ENCODE results near the gene TANGO2.

The TANGO2 gene, protein sequence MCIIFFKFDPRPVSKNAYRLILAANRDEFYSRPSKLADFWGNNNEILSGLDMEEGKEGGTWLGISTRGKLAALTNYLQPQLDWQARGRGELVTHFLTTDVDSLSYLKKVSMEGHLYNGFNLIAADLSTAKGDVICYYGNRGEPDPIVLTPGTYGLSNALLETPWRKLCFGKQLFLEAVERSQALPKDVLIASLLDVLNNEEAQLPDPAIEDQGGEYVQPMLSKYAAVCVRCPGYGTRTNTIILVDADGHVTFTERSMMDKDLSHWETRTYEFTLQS

DNA sequence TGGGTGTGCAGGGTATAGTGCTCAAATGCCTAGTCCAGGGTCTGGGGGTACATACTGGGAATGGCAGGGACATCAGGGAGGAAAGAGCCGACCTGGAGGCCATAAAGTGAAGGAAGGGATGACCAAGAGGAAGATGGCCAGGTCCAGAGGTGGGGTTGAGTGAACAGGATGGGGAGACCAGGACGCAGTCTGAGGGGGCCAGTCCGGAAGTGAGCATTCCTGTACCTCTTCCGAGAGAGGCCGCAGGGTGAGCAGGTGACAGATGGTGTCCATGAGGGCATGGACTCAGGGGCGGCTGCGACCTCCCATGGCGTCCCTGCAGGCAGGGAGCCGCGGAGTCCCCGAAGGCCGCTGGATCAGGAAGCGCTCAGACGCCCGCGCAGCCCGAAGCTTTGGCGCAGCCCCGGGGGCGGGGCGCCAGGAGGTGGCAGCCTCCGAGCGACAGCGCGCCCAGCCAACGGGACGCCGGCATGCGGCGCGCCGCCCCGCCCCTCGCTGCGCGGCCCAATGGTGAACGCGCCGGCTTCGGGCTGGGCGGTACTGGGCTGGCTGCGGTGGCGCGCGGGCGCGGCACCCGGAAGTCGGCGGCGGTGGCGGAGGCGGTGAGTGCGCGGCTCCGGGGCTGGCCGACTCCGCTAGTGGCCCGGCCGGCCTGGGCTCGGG lies at the start of gene TANGO2:
TANGO2 (plus strand) TSS at position 578 of the 663 bp plus-strand sequence. CDS start 15,689 bp downstream, outside the sequence.
- H3K4me3 ChIP-seq (ENCODE audit: low read depth, low read length): peak within 1 kb of the TSS; percentile 95
- H3K27me3 ChIP-seq (ENCODE audit: control insufficient read depth, insufficient read depth, low read length): peaks cover 47% of the 10 kb centered on the region
- no peaks in the 10 kb centered on the region for H3K9me3 ChIP-seq (ENCODE audit: control insufficient read depth, insufficient read depth, low read depth, low read length)
- no peak within 1 kb of the TSS for H3K27ac ChIP-seq (ENCODE audit: low read depth, low read length)
- peaks cover 18% of the 10 kb centered on the region; the same call in 1 of the 2 replicates for H3K4me1 ChIP-seq (ENCODE audit: control insufficient read depth, insufficient read depth, low read length)
- H3K36me3 ChIP-seq (ENCODE audit: control insufficient read depth, insufficient read depth, low read length): no peaks in the 10 kb centered on the region
- peak within 1 kb of the TSS; percentile 62 for H3K9ac ChIP-seq (ENCODE audit: low read length)

DNA sequence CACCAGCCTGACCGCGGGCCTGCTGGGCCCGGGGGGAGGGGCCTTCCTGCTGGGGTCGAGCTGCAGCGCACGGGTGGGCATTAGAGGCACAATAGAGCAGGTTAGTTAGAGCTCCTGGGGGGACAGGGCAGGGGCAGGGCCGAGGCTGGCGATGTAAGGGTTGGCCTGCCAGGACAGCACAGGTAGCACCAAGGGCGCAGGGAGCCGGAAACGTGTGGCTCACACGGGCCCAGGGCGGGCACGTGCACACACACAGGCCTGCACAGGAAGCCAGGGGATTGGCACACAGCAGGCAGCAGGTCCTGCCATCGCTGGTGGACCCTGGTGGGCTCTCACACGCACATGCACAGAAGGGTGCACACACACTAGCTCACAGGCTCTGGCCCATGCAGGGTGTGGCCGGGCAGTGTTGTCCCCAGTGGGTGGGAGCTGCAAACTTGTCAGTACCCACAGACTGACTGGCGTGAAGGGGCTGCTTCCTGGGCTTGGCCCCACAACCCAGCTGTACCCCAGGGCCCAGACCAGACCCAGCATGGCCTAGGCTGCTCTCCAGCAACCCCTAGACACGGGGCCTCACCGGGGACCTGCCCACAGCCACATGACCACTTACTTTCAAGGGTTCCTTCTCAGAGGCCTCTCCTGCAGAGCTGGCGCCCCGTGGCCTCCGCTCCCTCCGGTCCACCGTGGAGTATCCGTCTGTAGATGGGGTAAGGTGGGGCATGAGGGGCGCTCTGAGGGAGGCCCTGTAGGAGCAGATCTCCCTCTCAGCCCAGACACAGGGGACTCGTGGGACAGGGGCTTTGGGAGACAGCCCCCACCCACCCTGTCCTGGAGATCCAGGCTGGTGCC lies 49.4 kb upstream of the TANGO2 start:
- no peaks in the 10 kb centered on the region for H3K9me3 ChIP-seq (ENCODE audit: control insufficient read depth, insufficient read depth, low read depth, low read length)
- no peaks in the 10 kb centered on the region for H3K27me3 ChIP-seq (ENCODE audit: control insufficient read depth, insufficient read depth, low read length)
- H3K36me3 ChIP-seq (ENCODE audit: control insufficient read depth, insufficient read depth, low read length): peaks cover 39% of the 10 kb centered on the region
- peaks cover 10% of the 10 kb centered on the region for H3K4me1 ChIP-seq (ENCODE audit: control insufficient read depth, insufficient read depth, low read length)
- no peak overlapping the region for H3K4me3 ChIP-seq (ENCODE audit: low read depth, low read length)
- H3K9ac ChIP-seq (ENCODE audit: low read length): no peak overlapping the region
- H3K27ac ChIP-seq (ENCODE audit: low read depth, low read length): no peak overlapping the region

DNA sequence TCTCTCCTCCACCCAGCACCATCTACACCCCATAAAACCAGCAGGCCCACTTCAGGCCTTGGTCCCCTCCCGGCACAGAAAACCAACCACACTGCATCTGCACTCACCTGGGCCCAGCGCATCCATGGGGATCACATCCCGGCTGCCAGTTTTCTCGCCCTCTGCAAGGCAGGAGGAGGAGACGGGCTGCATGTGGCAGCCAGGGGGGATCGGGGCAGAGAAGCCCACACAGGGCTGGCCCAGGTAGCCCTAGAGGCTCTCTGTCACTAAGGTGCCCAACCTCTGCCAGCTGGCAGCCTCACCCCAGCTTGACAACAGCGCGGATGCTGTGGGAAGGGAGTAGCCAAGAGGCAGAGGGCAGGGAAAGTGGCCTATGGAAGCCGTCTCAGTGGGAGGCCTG lies 48.7 kb upstream of the TANGO2 start:
- Histone ChIP-seq H3K4me1 (ENCODE audit: control insufficient read depth, insufficient read depth, low read length) (peaks cover 10% of the 10 kb centered on the region), H3K9ac (ENCODE audit: low read length) (no peak overlapping the region), H3K9me3 (ENCODE audit: control insufficient read depth, insufficient read depth, low read depth, low read length) (no peaks in the 10 kb centered on the region), H3K4me3 (ENCODE audit: low read depth, low read length) (no peak overlapping the region), H3K27me3 (ENCODE audit: control insufficient read depth, insufficient read depth, low read length) (no peaks in the 10 kb centered on the region), H3K27ac (ENCODE audit: low read depth, low read length) (no peak overlapping the region), H3K36me3 (ENCODE audit: control insufficient read depth, insufficient read depth, low read length) (peaks cover 43% of the 10 kb centered on the region)

DNA sequence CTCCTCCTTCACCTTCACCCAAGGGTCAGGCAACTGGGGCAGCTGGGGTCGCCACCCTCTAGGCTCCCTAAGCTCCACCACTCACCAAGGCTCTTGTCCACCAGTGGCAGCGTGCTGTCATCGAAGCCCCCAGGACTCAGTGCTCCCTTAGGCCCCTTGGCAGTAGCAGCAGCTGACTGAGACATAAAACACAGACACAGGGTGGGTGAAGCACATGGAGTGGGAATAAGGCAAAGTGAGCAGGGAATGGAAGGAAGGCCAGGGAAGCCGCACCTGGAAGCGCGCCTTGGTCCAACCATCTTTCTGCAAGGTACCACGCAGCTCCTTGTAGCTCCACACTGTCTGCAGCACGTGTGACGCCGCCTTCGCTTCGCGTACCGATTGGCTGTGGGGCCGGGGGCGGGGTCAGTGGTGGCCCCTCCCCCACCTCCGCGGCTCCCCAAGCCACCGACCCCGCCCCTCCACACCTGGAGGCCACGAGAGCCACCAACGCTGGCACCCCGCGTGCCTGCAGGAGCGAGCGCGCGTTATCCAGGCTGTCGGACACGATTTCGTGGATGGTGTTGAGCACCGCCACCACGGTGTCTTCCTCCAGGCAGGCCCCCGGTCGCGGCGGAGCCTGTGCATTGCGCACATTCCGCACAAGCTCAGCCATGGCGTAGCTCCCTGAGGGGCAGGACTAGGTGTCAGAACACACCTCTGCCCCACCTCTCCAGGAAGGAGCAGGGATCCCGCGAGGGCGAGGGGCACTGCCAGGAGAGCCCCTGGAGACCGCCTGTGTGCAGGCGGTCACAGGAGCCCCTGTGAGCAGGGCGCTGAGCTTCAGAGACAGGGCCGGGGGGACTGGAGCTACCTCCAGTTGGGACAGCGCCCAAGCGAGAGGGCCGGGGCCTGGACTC lies 48.0 kb upstream of the TANGO2 start:
- no peak overlapping the region for H3K4me3 ChIP-seq (ENCODE audit: low read depth, low read length)
- no peaks in the 10 kb centered on the region for H3K27me3 ChIP-seq (ENCODE audit: control insufficient read depth, insufficient read depth, low read length)
- no peak overlapping the region for H3K9ac ChIP-seq (ENCODE audit: low read length)
- H3K36me3 ChIP-seq (ENCODE audit: control insufficient read depth, insufficient read depth, low read length): peaks cover 50% of the 10 kb centered on the region
- no peaks in the 10 kb centered on the region for H3K9me3 ChIP-seq (ENCODE audit: control insufficient read depth, insufficient read depth, low read depth, low read length)
- no peak overlapping the region for H3K27ac ChIP-seq (ENCODE audit: low read depth, low read length)
- H3K4me1 ChIP-seq (ENCODE audit: control insufficient read depth, insufficient read depth, low read length): peaks cover 10% of the 10 kb centered on the region

DNA sequence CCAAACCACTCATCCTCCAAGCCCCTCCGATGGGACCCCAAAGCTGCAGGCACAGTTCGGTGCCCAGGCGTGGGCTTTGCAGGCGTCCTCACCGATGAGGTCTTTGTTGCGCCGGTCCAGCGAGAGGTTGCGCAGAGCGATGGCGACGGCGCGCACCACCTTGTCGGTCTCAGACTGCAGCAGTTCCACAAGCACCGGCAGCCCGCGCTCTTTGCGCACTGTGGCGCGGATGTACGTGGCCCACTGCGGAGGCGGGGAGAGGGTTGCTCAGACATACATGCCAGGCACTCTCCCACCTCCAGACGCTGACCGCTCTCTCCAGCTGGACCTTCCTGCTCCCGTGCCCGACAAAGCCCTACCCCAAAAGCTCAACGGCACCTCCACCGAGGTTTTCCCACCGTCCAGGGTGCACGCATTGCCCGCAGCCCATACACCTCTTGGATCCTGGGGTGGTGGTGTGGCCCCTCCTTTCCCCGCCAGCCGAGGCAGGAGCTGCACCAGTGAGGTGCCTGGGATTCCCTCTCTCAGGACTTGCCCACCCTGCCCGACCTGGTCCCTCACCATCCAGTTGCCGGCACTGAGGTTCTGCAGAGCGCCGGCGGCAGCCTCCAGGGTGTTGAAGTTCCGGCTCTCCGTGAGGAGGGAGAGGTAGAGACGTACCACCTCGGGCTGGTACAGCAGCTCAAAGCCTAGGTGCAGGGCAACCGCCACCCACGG lies 47.2 kb upstream of the TANGO2 start:
- Histone ChIP-seq H3K9me3 (ENCODE audit: control insufficient read depth, insufficient read depth, low read depth, low read length) (no peaks in the 10 kb centered on the region), H3K27me3 (ENCODE audit: control insufficient read depth, insufficient read depth, low read length) (no peaks in the 10 kb centered on the region), H3K36me3 (ENCODE audit: control insufficient read depth, insufficient read depth, low read length) (peaks cover 53% of the 10 kb centered on the region), H3K4me1 (ENCODE audit: control insufficient read depth, insufficient read depth, low read length) (peaks cover 10% of the 10 kb centered on the region), H3K27ac (ENCODE audit: low read depth, low read length) (no peak overlapping the region), H3K4me3 (ENCODE audit: low read depth, low read length) (no peak overlapping the region), H3K9ac (ENCODE audit: low read length) (no peak overlapping the region)

DNA sequence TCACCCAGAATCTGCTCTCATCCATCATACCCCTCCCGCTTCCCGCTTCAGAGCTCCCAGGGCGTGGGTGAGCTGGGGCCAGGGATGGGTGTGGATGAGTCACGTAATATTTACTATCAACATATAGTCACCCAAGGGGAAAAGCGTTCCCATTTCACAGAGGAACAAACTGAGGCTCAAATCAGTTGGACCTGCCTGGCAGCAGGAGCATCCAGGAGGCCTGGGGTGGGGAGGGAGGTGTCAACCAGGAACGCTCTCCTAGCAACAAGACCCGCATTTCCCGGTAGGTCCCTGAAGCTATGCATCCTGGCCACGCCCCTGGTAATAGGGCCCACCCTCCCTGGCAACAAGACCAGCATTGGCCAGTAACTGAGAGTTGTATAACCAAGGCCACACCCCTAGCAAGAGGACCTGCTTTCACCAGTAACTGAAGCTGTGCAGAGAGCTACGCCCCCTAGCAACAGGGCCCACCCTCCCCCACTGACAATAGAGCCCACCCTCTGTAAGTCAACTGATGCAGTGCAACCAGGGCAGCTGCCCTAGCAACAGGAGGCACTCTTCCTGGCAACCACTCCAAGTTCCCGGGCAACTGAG lies 46.5 kb upstream of the TANGO2 start:
- H3K9me3 ChIP-seq (ENCODE audit: control insufficient read depth, insufficient read depth, low read depth, low read length): no peaks in the 10 kb centered on the region
- H3K36me3 ChIP-seq (ENCODE audit: control insufficient read depth, insufficient read depth, low read length): peaks cover 60% of the 10 kb centered on the region
- H3K4me3 ChIP-seq (ENCODE audit: low read depth, low read length): no peak overlapping the region
- no peaks in the 10 kb centered on the region for H3K27me3 ChIP-seq (ENCODE audit: control insufficient read depth, insufficient read depth, low read length)
- H3K4me1 ChIP-seq (ENCODE audit: control insufficient read depth, insufficient read depth, low read length): peaks cover 10% of the 10 kb centered on the region
- no peak overlapping the region for H3K9ac ChIP-seq (ENCODE audit: low read length)
- H3K27ac ChIP-seq (ENCODE audit: low read depth, low read length): no peak overlapping the region

DNA sequence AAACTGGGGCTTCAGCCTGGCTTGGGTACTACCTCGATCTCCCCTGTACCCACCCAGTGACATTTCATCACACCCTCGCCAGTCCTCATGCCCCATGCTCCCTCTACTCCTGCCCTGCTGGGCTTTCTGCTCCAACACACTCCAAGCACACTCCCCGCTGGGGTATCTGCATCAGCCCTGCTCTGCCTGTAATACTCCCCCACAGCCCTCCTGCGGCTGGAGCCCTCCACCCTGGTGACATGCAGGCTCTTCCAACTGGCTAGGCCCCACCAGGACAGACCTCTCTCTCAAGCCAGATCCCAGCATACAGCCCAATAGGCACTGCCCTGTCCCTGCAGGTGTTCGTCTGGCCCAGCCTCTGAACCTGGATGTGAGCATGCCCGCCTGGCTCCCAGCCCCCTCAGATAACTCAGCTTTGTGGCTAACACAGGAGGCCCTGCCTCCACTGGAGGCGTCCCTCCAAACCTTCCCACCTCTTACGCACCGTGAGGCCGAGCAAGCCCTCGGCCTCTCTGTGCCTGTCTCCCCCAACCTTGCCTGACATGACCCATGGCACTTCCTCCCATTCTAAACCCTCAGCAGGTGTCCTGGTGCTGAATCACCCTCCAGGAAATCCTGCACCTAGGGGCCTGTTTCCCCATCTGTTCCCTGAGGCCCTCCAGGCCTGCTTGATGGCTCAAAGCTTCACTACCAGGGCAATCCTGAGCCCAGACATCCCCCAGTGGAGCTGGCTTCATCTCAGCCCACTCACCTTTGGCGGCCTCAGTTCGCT lies 45.8 kb upstream of the TANGO2 start:
- Histone ChIP-seq H3K36me3 (ENCODE audit: control insufficient read depth, insufficient read depth, low read length) (peaks cover 64% of the 10 kb centered on the region), H3K27ac (ENCODE audit: low read depth, low read length) (peak overlapping the region; percentile 2; the same call in 1 of the 2 replicates), H3K9ac (ENCODE audit: low read length) (no peak overlapping the region), H3K4me1 (ENCODE audit: control insufficient read depth, insufficient read depth, low read length) (peaks cover 10% of the 10 kb centered on the region), H3K4me3 (ENCODE audit: low read depth, low read length) (no peak overlapping the region), H3K9me3 (ENCODE audit: control insufficient read depth, insufficient read depth, low read depth, low read length) (no peaks in the 10 kb centered on the region), H3K27me3 (ENCODE audit: control insufficient read depth, insufficient read depth, low read length) (no peaks in the 10 kb centered on the region)

DNA sequence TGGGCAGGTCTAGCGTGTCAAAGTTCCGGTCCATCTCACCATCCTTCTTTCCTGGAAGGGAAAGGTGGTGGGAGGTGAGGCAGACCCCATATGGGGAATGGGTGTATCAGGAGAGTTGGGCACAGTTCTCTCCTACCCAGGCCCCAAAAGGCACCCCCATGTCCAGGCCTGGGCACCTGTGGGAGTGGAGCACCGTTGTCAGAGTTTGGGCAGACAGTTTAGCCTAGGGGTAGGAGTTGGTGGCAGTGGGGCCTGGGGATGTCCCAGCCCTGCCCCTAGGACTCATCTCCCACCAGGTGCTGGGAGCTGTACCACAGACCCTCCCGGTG lies 45.2 kb upstream of the TANGO2 start:
- peaks cover 10% of the 10 kb centered on the region for H3K4me1 ChIP-seq (ENCODE audit: control insufficient read depth, insufficient read depth, low read length)
- peaks cover 67% of the 10 kb centered on the region for H3K36me3 ChIP-seq (ENCODE audit: control insufficient read depth, insufficient read depth, low read length)
- no peak overlapping the region for H3K4me3 ChIP-seq (ENCODE audit: low read depth, low read length)
- H3K27me3 ChIP-seq (ENCODE audit: control insufficient read depth, insufficient read depth, low read length): no peaks in the 10 kb centered on the region
- no peak overlapping the region for H3K27ac ChIP-seq (ENCODE audit: low read depth, low read length)
- no peaks in the 10 kb centered on the region for H3K9me3 ChIP-seq (ENCODE audit: control insufficient read depth, insufficient read depth, low read depth, low read length)
- no peak overlapping the region for H3K9ac ChIP-seq (ENCODE audit: low read length)

DNA sequence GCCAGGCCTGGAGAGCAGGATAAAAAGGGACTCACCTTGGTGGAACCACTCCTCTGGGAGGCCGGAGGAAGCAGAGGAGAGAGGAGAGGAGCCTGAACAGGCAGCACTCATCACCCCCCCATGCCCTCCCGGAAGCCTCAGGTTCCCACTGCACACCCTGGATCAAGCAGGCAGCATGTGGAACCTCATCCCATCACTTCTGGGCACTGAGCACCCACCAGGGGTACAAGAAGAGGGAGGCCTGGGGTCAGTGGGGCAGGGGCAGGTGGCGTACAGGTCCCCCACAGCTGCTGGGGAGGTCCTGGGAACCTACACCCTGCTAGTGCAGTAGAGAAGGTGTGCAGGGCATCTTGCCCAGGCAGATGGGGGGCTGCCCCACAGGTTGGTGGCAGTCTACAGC lies 44.2 kb upstream of the TANGO2 start:
- Histone ChIP-seq H3K36me3 (ENCODE audit: control insufficient read depth, insufficient read depth, low read length) (peaks cover 68% of the 10 kb centered on the region), H3K9me3 (ENCODE audit: control insufficient read depth, insufficient read depth, low read depth, low read length) (no peaks in the 10 kb centered on the region)

More for the DNA sequence above, 44.2 kb upstream of the TANGO2 start:
- Histone ChIP-seq H3K4me3 (ENCODE audit: low read depth, low read length) (no peak overlapping the region), H3K4me1 (ENCODE audit: control insufficient read depth, insufficient read depth, low read length) (peaks cover 10% of the 10 kb centered on the region), H3K9ac (ENCODE audit: low read length) (no peak overlapping the region), H3K27me3 (ENCODE audit: control insufficient read depth, insufficient read depth, low read length) (no peaks in the 10 kb centered on the region), H3K27ac (ENCODE audit: low read depth, low read length) (no peak overlapping the region)

All from HUES6 (cell line).